ENCODE data around the gene MDM4. TPM values are rescaled to one million over a fixed set of nuclear protein-coding genes. Genes with fewer than 3 reads are reported as not detected.
A peak's percentile ranks its signal among the peaks of the same experiment; 100 is the strongest.

Gene MDM4
- total RNA-seq, 2 experiments from 2014 or later: 120 to 282 TPM

- DNase-seq (ENCODE audit: low spot score): no peak
- no peak overlapping the region for H3K27ac ChIP-seq (ENCODE audit: low read depth, low read length, poor library complexity, severe bottlenecking)
- H3K4me3 ChIP-seq (ENCODE audit: low read depth, low read length, poor library complexity, severe bottlenecking): no peak overlapping the region
- TF ChIP-seq EZH2phosphoT487 (IDR thresholded peaks at IDR 0.05; ENCODE audit: borderline replicate concordance, low read depth, low read length): no peak
- no peak for TF ChIP-seq CTCF (conservative IDR thresholded peaks at IDR 0.05; ENCODE audit: low read length)
- CTCF ChIA-PET (ENCODE audit: unreplicated experiment): no interaction called here
- peaks cover 18% of the 10 kb centered on the region for H3K4me1 ChIP-seq (ENCODE audit: insufficient read depth, low read length, poor library complexity, severe bottlenecking)
- no peak overlapping the region for H2AFZ ChIP-seq (ENCODE audit: low read length)
- no peaks in the 10 kb centered on the region for H3K9me3 ChIP-seq (ENCODE audit: low read length)
- no peaks in the 10 kb centered on the region for H3K9me2 ChIP-seq (ENCODE audit: insufficient read depth, low read length)
- intact Hi-C loops (cut with micrococcal nuclease; ENCODE audit: unreplicated experiment): no loop called here
- BruUV-seq (replicated peaks): no TSS peak
- POLR2A ChIA-PET: interaction anchor here (0.7 to 1.1 kb wide), 2 partner anchors 22 to 89 kb away, joined by 3 to 4 read pairs; no protein-coding TSS in a partner anchor
- no peaks in the 10 kb centered on the region; the same call in 1 of the 2 replicates for H4K20me1 ChIP-seq (ENCODE audit: insufficient read depth, low read length)
- H3K4me2 ChIP-seq (ENCODE audit: low read length): no peak overlapping the region
- H3K36me3 ChIP-seq (ENCODE audit: insufficient read depth, low read length): no peaks in the 10 kb centered on the region
- H3K79me2 ChIP-seq (ENCODE audit: insufficient read depth, low read depth, low read length): no peaks in the 10 kb centered on the region
Observed at GRCh38 chr1:204487256-204487615, 29.0 kb upstream of the MDM4 start.

GRCh38 chr1:204491655-204492054 is 24.6 kb upstream of the MDM4 start:
- ChIA-PET CTCF (ENCODE audit: unreplicated experiment) (interaction anchor here (0.6 to 4.0 kb wide), 3 partner anchors 11 to 231 kb away, joined by 3 to 26 read pairs (median 4); no protein-coding TSS in a partner anchor), POLR2A (interaction anchor here (1.0 to 5.0 kb wide), 4 partner anchors 8 to 744 kb away, joined by 3 to 58 read pairs (median 4); no protein-coding TSS in a partner anchor)
- BruUV-seq (replicated peaks): no TSS peak
- no peaks in the 10 kb centered on the region for H3K9me3 ChIP-seq (ENCODE audit: low read length)
- no peaks in the 10 kb centered on the region; the same call in 1 of the 2 replicates for H4K20me1 ChIP-seq (ENCODE audit: insufficient read depth, low read length)
- TF ChIP-seq EZH2phosphoT487 (IDR thresholded peaks at IDR 0.05; ENCODE audit: borderline replicate concordance, low read depth, low read length) (no peak), CTCF (conservative IDR thresholded peaks at IDR 0.05; ENCODE audit: low read length) (no peak)
- H3K4me1 ChIP-seq (ENCODE audit: insufficient read depth, low read length, poor library complexity, severe bottlenecking): peaks cover 47% of the 10 kb centered on the region
- H3K4me2 ChIP-seq (ENCODE audit: low read length): peak overlapping the region; percentile 91; the same call in 1 of the 2 replicates
- no peak overlapping the region for H3K27ac ChIP-seq (ENCODE audit: low read depth, low read length, poor library complexity, severe bottlenecking)
- intact Hi-C loops (cut with micrococcal nuclease; ENCODE audit: unreplicated experiment): no loop called here
- no peaks in the 10 kb centered on the region for H3K36me3 ChIP-seq (ENCODE audit: insufficient read depth, low read length)
- H3K79me2 ChIP-seq (ENCODE audit: insufficient read depth, low read depth, low read length): no peaks in the 10 kb centered on the region
- no peak overlapping the region for H2AFZ ChIP-seq (ENCODE audit: low read length)
- H3K9me2 ChIP-seq (ENCODE audit: insufficient read depth, low read length): no peaks in the 10 kb centered on the region
- H3K4me3 ChIP-seq (ENCODE audit: low read depth, low read length, poor library complexity, severe bottlenecking): no peak overlapping the region
- no peak for DNase-seq (ENCODE audit: low spot score)

Measured in OCI-LY7 (cell line).